HFFc6 (cell line): ENCODE measurements around the gene TRIM56. TPM values are rescaled to one million over a fixed set of nuclear protein-coding genes. Genes with fewer than 3 reads are reported as not detected.
A peak's percentile ranks its signal among the peaks of the same experiment; 100 is the strongest.

Experiments
- DNase-seq: peaks from one replicate; pipeline ENCODE4 v3.0.0-alpha.2; 2018
- H3K27ac Mint-ChIP-seq: 2 replicates; pipeline ENCODE4 v1.8.0; 2020; ENCODE audit warnings: mild to moderate bottlenecking, mixed read lengths
- H3K27me3 Mint-ChIP-seq: 2 replicates; pipeline ENCODE4 v1.8.0; 2021; ENCODE audit warnings: mild to moderate bottlenecking, moderate library complexity, mixed read lengths; ENCODE audit not compliant: insufficient read depth
- H3K36me3 Mint-ChIP-seq: 2 replicates; pipeline ENCODE4 v1.8.0; 2021; ENCODE audit warnings: low read depth, mixed read lengths
- H3K4me1 Mint-ChIP-seq: 2 replicates; pipeline ENCODE4 v1.8.0; 2020; ENCODE audit warnings: low read depth, mixed read lengths
- H3K4me3 Mint-ChIP-seq: 2 replicates; pipeline ENCODE4 v1.8.0; 2020; ENCODE audit warnings: mild to moderate bottlenecking, moderate library complexity, mixed read lengths
- H3K9me3 Mint-ChIP-seq: 2 replicates; pipeline ENCODE4 v1.8.0; 2020; ENCODE audit warnings: mild to moderate bottlenecking, mixed read lengths
- total RNA-seq, 6 experiments: library from RNA; stranded (reverse); fragmentation: NEBNext Ultra II Directional; extraction: Animal tissue kit (Norgen Biotek cat#: 25700); gene quantifications; 2 replicates in 1 of 6; 3 replicates in 5 of 6; pipeline ENCODE4 v1.2.3, GENCODE V29; 2021
- TF ChIP-seq, protein P1 (sequence below): fragments of 200-600 bp; sonication (generic); IDR thresholded peaks from 2 replicates; pipeline ENCODE4 v1.5.0; 2021; ENCODE audit warnings: antibody characterized with exemption, mild to moderate bottlenecking

Gene TRIM56
- total RNA-seq, 6 experiments from 2014 or later, result 17.8 to 20.6 (median 19.4) TPM

DNA sequence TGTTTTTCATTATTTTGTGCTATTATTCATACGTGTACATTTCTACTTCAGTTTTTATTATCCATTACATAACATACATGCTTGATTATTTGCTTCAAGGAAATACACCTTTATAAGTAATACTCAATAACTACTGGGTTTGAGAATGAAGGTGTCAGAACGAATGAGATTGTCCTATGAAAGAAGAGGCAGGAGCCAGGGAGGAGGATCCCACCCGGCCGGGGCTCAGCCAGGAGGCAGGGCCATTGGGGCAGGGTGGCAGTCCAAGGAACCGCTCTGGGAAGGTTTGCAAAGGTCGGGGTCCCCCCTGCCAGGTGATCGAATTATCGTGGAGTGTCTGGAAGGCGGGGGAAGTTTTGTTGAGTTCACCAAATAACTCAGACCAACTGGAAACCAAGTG, 9.1 kb downstream of the TRIM56 start:
- H3K9me3 Mint-ChIP-seq, result no peaks in the 10 kb centered on the region
- peaks cover 21% of the 10 kb centered on the region for H3K36me3 Mint-ChIP-seq
- TF ChIP-seq, protein P1, sequence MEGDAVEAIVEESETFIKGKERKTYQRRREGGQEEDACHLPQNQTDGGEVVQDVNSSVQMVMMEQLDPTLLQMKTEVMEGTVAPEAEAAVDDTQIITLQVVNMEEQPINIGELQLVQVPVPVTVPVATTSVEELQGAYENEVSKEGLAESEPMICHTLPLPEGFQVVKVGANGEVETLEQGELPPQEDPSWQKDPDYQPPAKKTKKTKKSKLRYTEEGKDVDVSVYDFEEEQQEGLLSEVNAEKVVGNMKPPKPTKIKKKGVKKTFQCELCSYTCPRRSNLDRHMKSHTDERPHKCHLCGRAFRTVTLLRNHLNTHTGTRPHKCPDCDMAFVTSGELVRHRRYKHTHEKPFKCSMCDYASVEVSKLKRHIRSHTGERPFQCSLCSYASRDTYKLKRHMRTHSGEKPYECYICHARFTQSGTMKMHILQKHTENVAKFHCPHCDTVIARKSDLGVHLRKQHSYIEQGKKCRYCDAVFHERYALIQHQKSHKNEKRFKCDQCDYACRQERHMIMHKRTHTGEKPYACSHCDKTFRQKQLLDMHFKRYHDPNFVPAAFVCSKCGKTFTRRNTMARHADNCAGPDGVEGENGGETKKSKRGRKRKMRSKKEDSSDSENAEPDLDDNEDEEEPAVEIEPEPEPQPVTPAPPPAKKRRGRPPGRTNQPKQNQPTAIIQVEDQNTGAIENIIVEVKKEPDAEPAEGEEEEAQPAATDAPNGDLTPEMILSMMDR, result no peak
- DNase-seq, result no peak
- H3K4me1 Mint-ChIP-seq, result peaks cover 66% of the 10 kb centered on the region
- peak overlapping the region; percentile 44 for H3K4me3 Mint-ChIP-seq
- H3K27me3 Mint-ChIP-seq, result peaks cover 2% of the 10 kb centered on the region; the same call in 1 of the 2 replicates
- H3K27ac Mint-ChIP-seq, result peak overlapping the region; percentile 80

DNA sequence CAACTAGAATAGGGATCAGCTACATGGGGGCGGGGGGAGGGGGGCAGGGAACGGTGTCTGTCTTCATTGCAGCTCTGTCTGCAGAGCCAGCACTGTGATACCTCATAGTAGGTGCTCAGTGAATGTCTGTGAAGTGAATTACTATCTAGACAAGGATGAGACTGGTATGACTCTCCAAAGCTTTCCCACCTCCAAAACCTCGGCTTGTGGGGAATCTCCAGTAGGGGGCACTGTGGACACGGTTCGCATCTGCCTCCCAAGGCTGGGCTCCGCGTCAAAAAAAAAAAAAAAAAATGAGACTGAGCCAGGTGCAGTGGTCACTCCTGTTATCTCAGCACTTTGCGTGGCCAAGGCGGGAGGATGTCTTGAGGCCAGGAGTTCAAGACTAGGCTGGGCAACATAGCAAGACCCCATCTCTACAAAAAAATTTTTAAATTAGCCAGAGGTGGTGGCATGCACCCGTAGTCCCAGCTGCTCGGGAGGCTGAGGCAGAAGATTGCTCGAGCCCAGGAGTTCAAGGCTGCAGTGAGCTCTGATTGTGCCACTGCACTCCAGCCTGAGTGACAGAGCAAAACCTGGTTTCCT, 9.6 kb downstream of the TRIM56 start:
- Mint-ChIP-seq H3K4me1 (peaks cover 71% of the 10 kb centered on the region), H3K4me3 (peak overlapping the region; percentile 44), H3K27ac (peak overlapping the region; percentile 80), H3K9me3 (no peaks in the 10 kb centered on the region), H3K36me3 (peaks cover 17% of the 10 kb centered on the region), H3K27me3 (peaks cover 2% of the 10 kb centered on the region; the same call in 1 of the 2 replicates)
- TF ChIP-seq, protein P1, result peak; percentile 92
- DNase-seq, result peak; percentile 67

DNA sequence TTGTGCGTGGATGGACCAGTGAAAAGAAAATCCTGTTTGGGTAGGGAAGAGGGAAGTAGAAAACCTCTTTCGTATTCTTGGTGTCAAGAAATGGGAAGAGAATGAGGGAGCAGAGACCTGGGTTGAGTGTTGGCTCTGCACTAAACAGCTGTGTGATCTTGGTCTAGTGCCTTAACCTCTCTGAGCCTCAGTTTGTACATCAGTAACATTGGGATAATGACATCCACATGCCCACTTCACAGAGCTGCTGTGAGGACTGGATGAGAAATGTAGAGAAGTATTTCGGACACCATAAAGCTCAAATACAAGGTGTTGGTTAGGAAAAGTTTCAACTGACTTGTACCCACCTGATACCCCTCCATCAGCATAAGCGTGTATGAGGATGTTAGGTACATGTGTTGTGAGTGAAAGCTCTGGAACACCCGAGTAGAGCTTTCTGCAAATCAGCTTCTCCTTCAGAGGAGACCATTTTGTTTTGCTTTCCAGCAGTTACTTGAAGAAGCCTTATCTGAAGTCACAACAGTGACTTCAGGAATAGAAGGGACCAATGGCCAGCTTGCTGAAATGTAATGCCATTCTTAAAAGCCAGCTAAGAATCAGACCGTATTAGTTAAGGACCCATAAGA, 11.2 kb downstream of the TRIM56 start:
- H3K27ac Mint-ChIP-seq, result peak overlapping the region; percentile 15; the same call in 1 of the 2 replicates
- no peak for DNase-seq
- TF ChIP-seq, protein P1, result no peak
- H3K4me3 Mint-ChIP-seq, result no peak overlapping the region
- peaks cover 77% of the 10 kb centered on the region for H3K4me1 Mint-ChIP-seq
- peaks cover 9% of the 10 kb centered on the region; the same call in 1 of the 2 replicates for H3K36me3 Mint-ChIP-seq
- peaks cover 2% of the 10 kb centered on the region for H3K27me3 Mint-ChIP-seq
- H3K9me3 Mint-ChIP-seq, result no peaks in the 10 kb centered on the region

DNA sequence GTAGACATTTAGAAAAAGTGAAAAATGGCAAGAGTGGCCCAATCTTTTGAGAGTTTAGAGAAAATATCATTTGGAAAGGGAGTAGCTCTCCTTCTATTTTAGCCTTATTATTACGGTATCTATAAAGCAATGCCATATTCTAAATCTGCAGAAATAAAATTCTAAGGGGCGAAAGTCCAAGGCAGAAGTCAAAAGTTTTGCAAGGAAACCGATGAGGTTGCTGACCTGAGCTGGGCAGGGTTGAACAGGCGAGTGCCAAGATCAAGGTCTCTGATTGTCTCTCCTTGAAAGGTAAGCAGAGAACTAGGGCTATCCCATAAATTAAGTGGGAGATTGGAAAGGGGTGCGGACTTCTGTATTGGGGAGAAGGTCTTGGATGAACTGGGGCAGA, 11.7 kb downstream of the TRIM56 start:
- Mint-ChIP-seq H3K4me3 (no peak overlapping the region), H3K27ac (peak overlapping the region; percentile 15), H3K27me3 (peaks cover 2% of the 10 kb centered on the region), H3K4me1 (peaks cover 82% of the 10 kb centered on the region), H3K9me3 (no peaks in the 10 kb centered on the region), H3K36me3 (peaks cover 9% of the 10 kb centered on the region; the same call in 1 of the 2 replicates)
- TF ChIP-seq, protein P1, result no peak
- DNase-seq, result no peak

DNA sequence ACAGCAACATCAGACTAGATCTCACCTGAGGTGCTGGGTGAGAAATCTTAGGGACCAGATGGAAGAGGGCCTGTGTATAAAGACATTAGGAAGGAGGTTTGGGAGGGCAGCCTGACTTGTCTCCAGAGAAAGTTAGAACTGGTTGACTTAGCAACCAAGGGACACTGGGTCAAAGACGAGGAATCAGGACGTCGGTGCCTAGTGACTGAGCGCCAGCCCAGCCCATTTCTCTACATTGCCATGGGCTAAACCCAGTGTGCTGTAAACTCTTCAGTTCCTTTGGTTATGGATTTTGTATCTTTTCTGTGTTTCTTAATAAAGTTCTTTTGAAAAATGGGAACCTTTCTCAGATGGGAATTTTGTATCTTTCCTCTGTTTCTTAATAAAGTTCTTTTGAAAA, 12.3 kb downstream of the TRIM56 start:
- peak overlapping the region; percentile 15 for H3K27ac Mint-ChIP-seq
- H3K4me3 Mint-ChIP-seq, result no peak overlapping the region
- H3K4me1 Mint-ChIP-seq, result peaks cover 86% of the 10 kb centered on the region
- TF ChIP-seq, protein P1, result no peak
- peaks cover 2% of the 10 kb centered on the region for H3K27me3 Mint-ChIP-seq
- peaks cover 9% of the 10 kb centered on the region; the same call in 1 of the 2 replicates for H3K36me3 Mint-ChIP-seq
- H3K9me3 Mint-ChIP-seq, result no peaks in the 10 kb centered on the region
- DNase-seq, result no peak
